GM23338 (cell line): Measurements from ENCODE around the gene SERGEF. TPM values are rescaled to one million over a fixed set of nuclear protein-coding genes. Genes with fewer than 3 reads are reported as not detected.

Source experiments
- ATAC-seq: fragments of 200-7000 bp; cut with Tn5 transposase; 3 replicates; pipeline ENCODE4 v1.9.1; 2020
- DNase-seq: peaks from one replicate; pipeline ENCODE4 v3.0.0-alpha.2; 2015; ENCODE audit warnings: low spot score
- H2AFZ ChIP-seq: fragments of 200-600 bp; sonication (generic); 2 replicates; pipeline ENCODE4 v1.8.0; 2016; ENCODE audit warnings: antibody characterized with exemption, mild to moderate bottlenecking, moderate library complexity
- H3F3A ChIP-seq: fragments of 200-600 bp; sonication (generic); replicated peaks from 2 replicates; pipeline ENCODE4 v1.8.0; 2017; ENCODE audit warnings: antibody characterized with exemption, mixed run types, low read depth
- H3K27ac ChIP-seq: fragments of 200-600 bp; sonication (generic); 2 replicates; pipeline ENCODE4 v1.6.1; 2016; ENCODE audit warnings: low read depth
- H3K27me3 ChIP-seq: fragments of 200-600 bp; sonication (generic); 2 replicates; pipeline ENCODE4 v1.8.0; 2016; ENCODE audit warnings: mild to moderate bottlenecking, mixed run types, moderate library complexity; ENCODE audit not compliant: insufficient read depth
- H3K36me3 ChIP-seq: fragments of 200-600 bp; sonication (generic); 2 replicates; pipeline ENCODE4 v1.8.0; 2016; ENCODE audit warnings: mild to moderate bottlenecking; ENCODE audit not compliant: insufficient read depth
- H3K4me1 ChIP-seq: fragments of 200-600 bp; sonication (generic); 2 replicates; pipeline ENCODE4 v1.8.0; 2016; ENCODE audit warnings: mild to moderate bottlenecking, moderate library complexity; ENCODE audit not compliant: insufficient read depth
- H3K4me2 ChIP-seq: fragments of 200-600 bp; sonication (generic); 2 replicates; pipeline ENCODE4 v1.7.1; 2017; ENCODE audit warnings: mixed run types
- H3K4me3 ChIP-seq: fragments of 200-600 bp; sonication (generic); 2 replicates; pipeline ENCODE4 v1.6.1; 2016; ENCODE audit warnings: mixed run types
- H3K79me2 ChIP-seq: fragments of 200-600 bp; sonication (generic); replicated peaks from 2 replicates; pipeline ENCODE4 v1.8.0; 2017; ENCODE audit warnings: mild to moderate bottlenecking; ENCODE audit not compliant: insufficient read depth
- H3K9me2 ChIP-seq: fragments of 200-600 bp; sonication (generic); 2 replicates; pipeline ENCODE4 v1.8.0; 2017; ENCODE audit not compliant: insufficient read depth
- H4K20me1 ChIP-seq: fragments of 200-600 bp; sonication (generic); replicated peaks from 2 replicates; pipeline ENCODE4 v1.8.0; 2017; ENCODE audit warnings: mild to moderate bottlenecking; ENCODE audit not compliant: insufficient read depth
- H3K27ac Mint-ChIP-seq: 2 replicates; pipeline ENCODE4 v1.8.0; 2020; ENCODE audit warnings: inconsistent platforms, mild to moderate bottlenecking, moderate library complexity, mixed read lengths
- H3K27me3 Mint-ChIP-seq: 3 replicates; pipeline ENCODE4 v1.8.0; 2022; ENCODE audit warnings: low read depth, mild to moderate bottlenecking, moderate library complexity, mixed read lengths, inconsistent platforms; ENCODE audit not compliant: insufficient read depth, poor library complexity
- H3K36me3 Mint-ChIP-seq: 3 replicates; pipeline ENCODE4 v1.8.0; 2021; ENCODE audit warnings: low read depth, mild to moderate bottlenecking, inconsistent platforms, moderate library complexity, mixed read lengths
- H3K4me1 Mint-ChIP-seq: 3 replicates; pipeline ENCODE4 v1.8.0; 2020; ENCODE audit warnings: mild to moderate bottlenecking, inconsistent platforms, mixed read lengths
- H3K4me3 Mint-ChIP-seq: 3 replicates; pipeline ENCODE4 v1.8.0; 2021; ENCODE audit warnings: moderate library complexity, mild to moderate bottlenecking, inconsistent platforms, mixed read lengths
- H3K9me3 Mint-ChIP-seq: 3 replicates; pipeline ENCODE4 v1.8.0; 2020; ENCODE audit warnings: moderate library complexity, mild to moderate bottlenecking, inconsistent platforms, mixed read lengths
- CREB1 ChIP-seq: fragments of 250-450 bp; sonication (Bioruptor Pico); IDR thresholded peaks from 2 replicates; pipeline ENCODE4 v1.5.0; 2020; ENCODE audit warnings: low read depth, mild to moderate bottlenecking, moderate library complexity
- ETS1 ChIP-seq: IDR thresholded peaks from 2 replicates; pipeline ENCODE4 v1.6.1; 2016; ENCODE audit warnings: antibody characterized with exemption
- EZH2 ChIP-seq: fragments of 200-600 bp; sonication (generic); IDR thresholded peaks from one replicate; pipeline ENCODE4 v1.8.0; 2017; ENCODE audit warnings: antibody characterized with exemption, mild to moderate bottlenecking, low read depth; ENCODE audit not compliant: unreplicated experiment
- EZH2phosphoT487 ChIP-seq: fragments of 200-600 bp; sonication (generic); IDR thresholded peaks from one replicate; pipeline ENCODE4 v1.8.1; 2018; ENCODE audit warnings: antibody characterized with exemption; ENCODE audit not compliant: unreplicated experiment
- JUNB ChIP-seq: IDR thresholded peaks from one replicate; pipeline ENCODE4 v1.6.1; 2016; ENCODE audit warnings: antibody characterized with exemption; ENCODE audit not compliant: unreplicated experiment
- POLR2AphosphoS5 ChIP-seq: IDR thresholded peaks from 2 replicates; pipeline ENCODE4 v1.6.1; 2016; ENCODE audit warnings: antibody characterized with exemption, low read depth
- STAT1 ChIP-seq: IDR thresholded peaks from one replicate; pipeline ENCODE4 v1.6.1; 2016; ENCODE audit warnings: antibody characterized with exemption; ENCODE audit not compliant: unreplicated experiment
- ZNF331 ChIP-seq: fragments of 250-450 bp; sonication (Bioruptor Pico); IDR thresholded peaks from 2 replicates; pipeline ENCODE4 v1.5.0; 2020; ENCODE audit warnings: low read depth, mild to moderate bottlenecking, moderate library complexity
- polyA plus RNA-seq: library from polyadenylated mRNA; unstranded; fragments of >200 nt; fragmentation: Nextera tagmentation; extraction: Ambion mirVana; gene quantifications from 2 replicates; pipeline ENCODE4 v1.2.1, GENCODE V29; 2016
- total RNA-seq: library from RNA; depleted of rRNA; stranded (reverse); fragments of >200 nt; shearing (Covaris generic); gene quantifications from 2 replicates; pipeline ENCODE4 v1.2.3, GENCODE V29; 2014
- TF ChIP-seq, protein P1 (sequence below): fragments of 250-450 bp; sonication (Bioruptor Pico); IDR thresholded peaks from 2 replicates; pipeline ENCODE4 v1.5.0; 2020; ENCODE audit warnings: mild to moderate bottlenecking, moderate library complexity
- TF ChIP-seq, protein P2 (sequence below): IDR thresholded peaks from one replicate; pipeline ENCODE4 v1.6.1; 2018; ENCODE audit warnings: antibody characterized with exemption; ENCODE audit not compliant: unreplicated experiment

Gene SERGEF
- total and polyA plus RNA-seq, 2 experiments from 2014 or later = 24.2 to 27.9 TPM

DNA sequence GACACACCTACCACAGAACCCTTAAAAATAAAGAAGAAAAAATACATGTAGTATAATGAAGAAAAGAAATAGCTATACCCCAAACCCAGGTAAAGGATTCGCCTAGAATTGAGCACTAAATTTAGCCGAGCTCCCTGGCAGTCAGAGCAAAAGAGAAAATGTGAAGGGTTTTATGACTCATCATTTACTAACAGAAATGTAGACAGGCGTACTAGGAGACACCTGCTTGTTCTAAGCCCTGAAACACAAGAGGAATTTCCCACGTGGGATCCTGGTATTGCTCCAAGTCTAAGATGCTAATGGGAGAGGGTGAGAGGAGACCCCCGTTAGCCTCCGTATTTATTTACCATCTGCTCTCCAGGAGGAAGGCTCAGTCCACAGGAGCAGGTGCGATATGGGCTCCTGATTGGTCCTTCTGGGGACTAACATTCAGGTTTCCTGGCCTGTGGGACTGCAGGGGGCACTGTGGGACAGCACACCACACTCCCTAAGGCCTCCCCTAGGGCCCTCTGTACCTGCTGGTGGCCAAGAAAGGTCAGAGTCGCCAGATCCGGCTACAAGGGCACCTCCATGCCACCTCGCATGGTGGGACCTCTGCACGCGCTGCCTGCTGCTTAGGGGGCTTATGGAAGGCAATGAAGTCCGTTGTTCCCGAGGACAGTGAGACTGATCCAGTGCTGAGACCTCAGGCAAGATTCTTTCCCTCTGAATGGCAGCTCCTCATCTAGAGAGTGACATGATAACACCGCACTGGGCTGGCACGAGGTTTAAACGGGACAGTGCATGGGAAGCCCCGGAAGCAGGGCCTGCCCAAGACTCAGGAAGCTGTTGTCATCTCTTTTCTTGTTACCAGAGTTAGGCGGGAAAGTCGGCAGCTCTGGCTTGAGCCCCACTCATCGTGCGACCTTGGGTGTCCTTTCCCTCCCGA is 252.5 kb downstream of the SERGEF start (continued):
- TF ChIP-seq, protein P1, sequence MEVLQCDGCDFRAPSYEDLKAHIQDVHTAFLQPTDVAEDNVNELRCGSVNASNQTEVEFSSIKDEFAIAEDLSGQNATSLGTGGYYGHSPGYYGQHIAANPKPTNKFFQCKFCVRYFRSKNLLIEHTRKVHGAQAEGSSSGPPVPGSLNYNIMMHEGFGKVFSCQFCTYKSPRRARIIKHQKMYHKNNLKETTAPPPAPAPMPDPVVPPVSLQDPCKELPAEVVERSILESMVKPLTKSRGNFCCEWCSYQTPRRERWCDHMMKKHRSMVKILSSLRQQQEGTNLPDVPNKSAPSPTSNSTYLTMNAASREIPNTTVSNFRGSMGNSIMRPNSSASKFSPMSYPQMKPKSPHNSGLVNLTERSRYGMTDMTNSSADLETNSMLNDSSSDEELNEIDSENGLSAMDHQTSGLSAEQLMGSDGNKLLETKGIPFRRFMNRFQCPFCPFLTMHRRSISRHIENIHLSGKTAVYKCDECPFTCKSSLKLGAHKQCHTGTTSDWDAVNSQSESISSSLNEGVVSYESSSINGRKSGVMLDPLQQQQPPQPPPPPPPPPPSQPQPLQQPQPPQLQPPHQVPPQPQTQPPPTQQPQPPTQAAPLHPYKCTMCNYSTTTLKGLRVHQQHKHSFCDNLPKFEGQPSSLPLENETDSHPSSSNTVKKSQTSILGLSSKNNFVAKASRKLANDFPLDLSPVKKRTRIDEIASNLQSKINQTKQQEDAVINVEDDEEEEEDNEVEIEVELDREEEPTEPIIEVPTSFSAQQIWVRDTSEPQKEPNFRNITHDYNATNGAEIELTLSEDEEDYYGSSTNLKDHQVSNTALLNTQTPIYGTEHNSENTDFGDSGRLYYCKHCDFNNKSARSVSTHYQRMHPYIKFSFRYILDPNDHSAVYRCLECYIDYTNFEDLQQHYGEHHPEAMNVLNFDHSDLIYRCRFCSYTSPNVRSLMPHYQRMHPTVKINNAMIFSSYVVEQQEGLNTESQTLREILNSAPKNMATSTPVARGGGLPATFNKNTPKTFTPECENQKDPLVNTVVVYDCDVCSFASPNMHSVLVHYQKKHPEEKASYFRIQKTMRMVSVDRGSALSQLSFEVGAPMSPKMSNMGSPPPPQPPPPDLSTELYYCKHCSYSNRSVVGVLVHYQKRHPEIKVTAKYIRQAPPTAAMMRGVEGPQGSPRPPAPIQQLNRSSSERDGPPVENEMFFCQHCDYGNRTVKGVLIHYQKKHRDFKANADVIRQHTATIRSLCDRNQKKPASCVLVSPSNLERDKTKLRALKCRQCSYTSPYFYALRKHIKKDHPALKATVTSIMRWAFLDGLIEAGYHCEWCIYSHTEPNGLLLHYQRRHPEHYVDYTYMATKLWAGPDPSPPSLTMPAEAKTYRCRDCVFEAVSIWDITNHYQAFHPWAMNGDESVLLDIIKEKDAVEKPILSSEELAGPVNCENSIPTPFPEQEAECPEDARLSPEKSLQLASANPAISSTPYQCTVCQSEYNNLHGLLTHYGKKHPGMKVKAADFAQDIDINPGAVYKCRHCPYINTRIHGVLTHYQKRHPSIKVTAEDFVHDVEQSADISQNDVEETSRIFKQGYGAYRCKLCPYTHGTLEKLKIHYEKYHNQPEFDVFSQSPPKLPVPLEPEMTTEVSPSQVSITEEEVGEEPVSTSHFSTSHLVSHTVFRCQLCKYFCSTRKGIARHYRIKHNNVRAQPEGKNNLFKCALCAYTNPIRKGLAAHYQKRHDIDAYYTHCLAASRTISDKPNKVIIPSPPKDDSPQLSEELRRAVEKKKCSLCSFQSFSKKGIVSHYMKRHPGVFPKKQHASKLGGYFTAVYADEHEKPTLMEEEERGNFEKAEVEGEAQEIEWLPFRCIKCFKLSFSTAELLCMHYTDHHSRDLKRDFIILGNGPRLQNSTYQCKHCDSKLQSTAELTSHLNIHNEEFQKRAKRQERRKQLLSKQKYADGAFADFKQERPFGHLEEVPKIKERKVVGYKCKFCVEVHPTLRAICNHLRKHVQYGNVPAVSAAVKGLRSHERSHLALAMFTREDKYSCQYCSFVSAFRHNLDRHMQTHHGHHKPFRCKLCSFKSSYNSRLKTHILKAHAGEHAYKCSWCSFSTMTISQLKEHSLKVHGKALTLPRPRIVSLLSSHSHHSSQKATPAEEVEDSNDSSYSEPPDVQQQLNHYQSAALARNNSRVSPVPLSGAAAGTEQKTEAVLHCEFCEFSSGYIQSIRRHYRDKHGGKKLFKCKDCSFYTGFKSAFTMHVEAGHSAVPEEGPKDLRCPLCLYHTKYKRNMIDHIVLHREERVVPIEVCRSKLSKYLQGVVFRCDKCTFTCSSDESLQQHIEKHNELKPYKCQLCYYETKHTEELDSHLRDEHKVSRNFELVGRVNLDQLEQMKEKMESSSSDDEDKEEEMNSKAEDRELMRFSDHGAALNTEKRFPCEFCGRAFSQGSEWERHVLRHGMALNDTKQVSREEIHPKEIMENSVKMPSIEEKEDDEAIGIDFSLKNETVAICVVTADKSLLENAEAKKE (CRISPR knock-in tag) = no peak
- no peak for TF ChIP-seq STAT1
- TF ChIP-seq CREB1 = no peak
- no peak for TF ChIP-seq ETS1

DNA sequence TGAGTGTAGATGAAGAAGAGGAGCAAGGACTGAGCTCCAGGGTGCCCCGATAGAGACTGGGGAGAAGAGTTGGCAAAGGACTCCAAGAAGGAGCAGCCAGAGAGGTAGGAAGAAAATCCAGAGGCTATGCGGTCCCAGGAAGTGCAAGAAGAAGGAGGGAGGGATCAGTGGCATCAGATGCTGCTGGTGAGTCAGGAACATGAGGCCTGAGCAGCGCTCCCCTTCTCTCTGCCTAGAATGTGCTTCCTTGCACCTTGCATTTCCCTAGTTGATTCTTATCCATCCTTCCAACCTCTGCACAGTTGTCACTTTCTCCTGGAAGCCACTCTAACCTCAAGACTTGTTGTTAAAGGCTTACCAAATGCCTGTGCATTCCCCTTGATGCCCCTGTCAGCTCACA is 257.0 kb downstream of the SERGEF start:
- Mint-ChIP-seq H3K36me3 (no peaks in the 10 kb centered on the region), H3K9me3 (no peaks in the 10 kb centered on the region), H3K27me3 (peaks cover 5% of the 10 kb centered on the region), H3K4me3 (no peak overlapping the region), H3K27ac (no peak overlapping the region), H3K4me1 (peaks cover 2% of the 10 kb centered on the region; the same call in 2 of the 3 replicates)
- H3K4me2 ChIP-seq = no peak overlapping the region
- no peak overlapping the region for H3K27ac ChIP-seq
- no peaks in the 10 kb centered on the region for H3K79me2 ChIP-seq
- H3K4me1 ChIP-seq = no peaks in the 10 kb centered on the region
- ATAC-seq (no peak), DNase-seq (no peak)
- H4K20me1 ChIP-seq = no peaks in the 10 kb centered on the region
- no peak overlapping the region for H3K4me3 ChIP-seq
- H3K27me3 ChIP-seq = no peaks in the 10 kb centered on the region
- H3K36me3 ChIP-seq = no peaks in the 10 kb centered on the region
- H3F3A ChIP-seq = no peaks in the 10 kb centered on the region
- no peaks in the 10 kb centered on the region for H3K9me2 ChIP-seq
- H2AFZ ChIP-seq = no peak overlapping the region
- TF ChIP-seq POLR2AphosphoS5 (no peak), EZH2phosphoT487 (no peak), ZNF331 (no peak), JUNB (no peak), ETS1 (no peak), EZH2 (no peak)
- TF ChIP-seq, protein P2, sequence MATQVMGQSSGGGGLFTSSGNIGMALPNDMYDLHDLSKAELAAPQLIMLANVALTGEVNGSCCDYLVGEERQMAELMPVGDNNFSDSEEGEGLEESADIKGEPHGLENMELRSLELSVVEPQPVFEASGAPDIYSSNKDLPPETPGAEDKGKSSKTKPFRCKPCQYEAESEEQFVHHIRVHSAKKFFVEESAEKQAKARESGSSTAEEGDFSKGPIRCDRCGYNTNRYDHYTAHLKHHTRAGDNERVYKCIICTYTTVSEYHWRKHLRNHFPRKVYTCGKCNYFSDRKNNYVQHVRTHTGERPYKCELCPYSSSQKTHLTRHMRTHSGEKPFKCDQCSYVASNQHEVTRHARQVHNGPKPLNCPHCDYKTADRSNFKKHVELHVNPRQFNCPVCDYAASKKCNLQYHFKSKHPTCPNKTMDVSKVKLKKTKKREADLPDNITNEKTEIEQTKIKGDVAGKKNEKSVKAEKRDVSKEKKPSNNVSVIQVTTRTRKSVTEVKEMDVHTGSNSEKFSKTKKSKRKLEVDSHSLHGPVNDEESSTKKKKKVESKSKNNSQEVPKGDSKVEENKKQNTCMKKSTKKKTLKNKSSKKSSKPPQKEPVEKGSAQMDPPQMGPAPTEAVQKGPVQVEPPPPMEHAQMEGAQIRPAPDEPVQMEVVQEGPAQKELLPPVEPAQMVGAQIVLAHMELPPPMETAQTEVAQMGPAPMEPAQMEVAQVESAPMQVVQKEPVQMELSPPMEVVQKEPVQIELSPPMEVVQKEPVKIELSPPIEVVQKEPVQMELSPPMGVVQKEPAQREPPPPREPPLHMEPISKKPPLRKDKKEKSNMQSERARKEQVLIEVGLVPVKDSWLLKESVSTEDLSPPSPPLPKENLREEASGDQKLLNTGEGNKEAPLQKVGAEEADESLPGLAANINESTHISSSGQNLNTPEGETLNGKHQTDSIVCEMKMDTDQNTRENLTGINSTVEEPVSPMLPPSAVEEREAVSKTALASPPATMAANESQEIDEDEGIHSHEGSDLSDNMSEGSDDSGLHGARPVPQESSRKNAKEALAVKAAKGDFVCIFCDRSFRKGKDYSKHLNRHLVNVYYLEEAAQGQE = no peak
